AG09309 (cell line): ENCODE results near the gene HPSE.

Source experiments
- DNase-seq: peaks from one replicate; pipeline ENCODE4 v3.0.0-alpha.2; 2010; ENCODE audit warnings: low read depth
- H3K4me3 ChIP-seq: 2 replicates; pipeline ENCODE4 v1.5.1; 2011; ENCODE audit warnings: mild to moderate bottlenecking, low read depth, low read length, moderate library complexity; ENCODE audit not compliant: control insufficient read depth
- TF ChIP-seq, protein P1 (sequence below): IDR thresholded peaks from 2 replicates; pipeline ENCODE4 v1.5.1; 2011; ENCODE audit warnings: mild to moderate bottlenecking, low read depth, low read length, inconsistent platforms; ENCODE audit not compliant: insufficient read depth, control insufficient read depth; ENCODE audit errors: missing control alignments

The HPSE gene

DNA sequence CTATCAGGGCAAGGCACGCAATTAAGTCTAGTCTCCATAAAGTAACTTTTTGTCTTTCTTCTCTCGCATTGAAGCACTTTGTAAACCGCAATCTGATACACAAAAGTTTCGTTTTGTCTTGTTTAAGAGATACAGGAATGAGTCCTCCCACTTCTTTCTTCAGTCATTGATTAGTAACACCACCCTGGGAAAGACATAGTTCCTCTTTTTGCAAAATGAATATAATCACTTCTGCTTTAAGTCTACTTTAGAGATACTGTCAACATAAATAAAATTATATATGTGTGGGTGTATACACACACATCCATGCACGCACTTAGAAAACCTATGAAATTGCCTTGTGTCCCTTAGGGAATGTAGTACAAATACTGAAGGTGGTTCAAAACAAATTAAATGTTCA is 61.7 kb downstream of the HPSE start:
- DNase-seq = no peak
- H3K4me3 ChIP-seq = no peak overlapping the region
- TF ChIP-seq, protein P1, sequence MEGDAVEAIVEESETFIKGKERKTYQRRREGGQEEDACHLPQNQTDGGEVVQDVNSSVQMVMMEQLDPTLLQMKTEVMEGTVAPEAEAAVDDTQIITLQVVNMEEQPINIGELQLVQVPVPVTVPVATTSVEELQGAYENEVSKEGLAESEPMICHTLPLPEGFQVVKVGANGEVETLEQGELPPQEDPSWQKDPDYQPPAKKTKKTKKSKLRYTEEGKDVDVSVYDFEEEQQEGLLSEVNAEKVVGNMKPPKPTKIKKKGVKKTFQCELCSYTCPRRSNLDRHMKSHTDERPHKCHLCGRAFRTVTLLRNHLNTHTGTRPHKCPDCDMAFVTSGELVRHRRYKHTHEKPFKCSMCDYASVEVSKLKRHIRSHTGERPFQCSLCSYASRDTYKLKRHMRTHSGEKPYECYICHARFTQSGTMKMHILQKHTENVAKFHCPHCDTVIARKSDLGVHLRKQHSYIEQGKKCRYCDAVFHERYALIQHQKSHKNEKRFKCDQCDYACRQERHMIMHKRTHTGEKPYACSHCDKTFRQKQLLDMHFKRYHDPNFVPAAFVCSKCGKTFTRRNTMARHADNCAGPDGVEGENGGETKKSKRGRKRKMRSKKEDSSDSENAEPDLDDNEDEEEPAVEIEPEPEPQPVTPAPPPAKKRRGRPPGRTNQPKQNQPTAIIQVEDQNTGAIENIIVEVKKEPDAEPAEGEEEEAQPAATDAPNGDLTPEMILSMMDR = no peak

DNA sequence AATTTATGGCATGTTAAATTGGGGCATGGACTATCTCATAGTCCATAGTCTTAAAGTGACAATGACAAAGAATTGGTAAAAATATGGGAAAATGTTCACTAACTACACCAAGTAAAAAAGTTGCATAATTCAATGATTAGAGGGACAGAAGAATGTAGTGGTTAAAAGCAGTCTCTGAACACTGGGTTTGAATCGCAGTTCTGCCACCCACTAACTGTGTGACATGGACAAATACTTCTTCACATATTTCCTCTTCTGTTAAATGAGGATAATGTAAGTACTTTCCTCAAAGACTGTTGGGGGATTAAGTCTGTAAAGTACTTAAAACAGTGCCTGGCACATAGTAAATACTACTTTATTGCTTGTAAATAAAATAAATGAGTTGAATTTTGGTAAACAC is 65.4 kb downstream of the HPSE start:
- DNase-seq = no peak
- TF ChIP-seq, protein P1 = no peak
- no peak overlapping the region for H3K4me3 ChIP-seq

DNA sequence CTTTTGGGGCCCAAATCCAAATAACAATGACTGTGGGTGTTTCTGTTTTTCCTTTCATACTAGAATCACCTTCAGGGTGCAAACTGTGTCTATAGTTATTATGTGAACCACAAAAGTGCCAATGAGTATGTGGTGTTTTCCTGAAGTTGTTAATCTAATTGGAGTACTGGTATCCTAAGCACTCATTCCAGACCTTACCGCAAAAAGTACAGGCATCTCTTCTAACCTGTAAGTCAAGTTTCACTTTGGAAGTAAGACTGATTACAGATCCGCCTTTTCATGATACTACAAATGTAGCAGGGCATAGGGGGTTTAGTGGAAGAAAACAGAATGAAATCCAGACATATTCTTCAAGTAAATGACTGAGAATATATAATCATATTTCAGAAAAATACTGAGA is 66.2 kb downstream of the HPSE start:
- TF ChIP-seq, protein P1 = no peak
- no peak overlapping the region for H3K4me3 ChIP-seq
- no peak for DNase-seq

DNA sequence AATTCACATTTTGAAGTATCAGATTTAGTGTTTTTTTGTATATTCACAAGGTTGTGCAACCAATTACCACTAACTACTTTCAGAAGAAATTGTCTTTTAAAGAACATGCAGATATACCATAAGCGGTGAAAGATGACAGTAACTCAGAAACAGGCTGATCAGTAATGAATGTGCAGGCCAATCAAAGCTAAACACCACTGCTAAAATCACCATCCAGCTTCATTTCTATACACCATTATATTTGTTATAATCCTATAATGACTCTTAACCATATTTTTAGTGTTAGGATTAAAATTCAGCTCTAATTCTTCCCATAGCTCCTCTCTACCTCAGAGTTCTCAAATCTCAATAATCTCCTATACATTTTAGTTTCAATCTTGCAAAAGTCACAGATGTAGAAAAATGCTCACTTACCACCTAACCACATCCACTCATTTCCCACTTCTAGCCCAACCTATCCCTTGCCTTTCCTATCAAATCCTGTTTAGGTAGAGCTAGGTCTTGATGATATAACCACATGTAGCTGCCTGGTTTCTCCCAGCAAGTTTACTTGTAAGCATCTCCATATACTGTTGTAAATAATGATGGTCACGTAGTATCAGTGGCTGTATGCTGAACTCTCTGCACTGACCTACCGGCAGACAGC is 66.7 kb downstream of the HPSE start:
- H3K4me3 ChIP-seq = no peak overlapping the region

DNA sequence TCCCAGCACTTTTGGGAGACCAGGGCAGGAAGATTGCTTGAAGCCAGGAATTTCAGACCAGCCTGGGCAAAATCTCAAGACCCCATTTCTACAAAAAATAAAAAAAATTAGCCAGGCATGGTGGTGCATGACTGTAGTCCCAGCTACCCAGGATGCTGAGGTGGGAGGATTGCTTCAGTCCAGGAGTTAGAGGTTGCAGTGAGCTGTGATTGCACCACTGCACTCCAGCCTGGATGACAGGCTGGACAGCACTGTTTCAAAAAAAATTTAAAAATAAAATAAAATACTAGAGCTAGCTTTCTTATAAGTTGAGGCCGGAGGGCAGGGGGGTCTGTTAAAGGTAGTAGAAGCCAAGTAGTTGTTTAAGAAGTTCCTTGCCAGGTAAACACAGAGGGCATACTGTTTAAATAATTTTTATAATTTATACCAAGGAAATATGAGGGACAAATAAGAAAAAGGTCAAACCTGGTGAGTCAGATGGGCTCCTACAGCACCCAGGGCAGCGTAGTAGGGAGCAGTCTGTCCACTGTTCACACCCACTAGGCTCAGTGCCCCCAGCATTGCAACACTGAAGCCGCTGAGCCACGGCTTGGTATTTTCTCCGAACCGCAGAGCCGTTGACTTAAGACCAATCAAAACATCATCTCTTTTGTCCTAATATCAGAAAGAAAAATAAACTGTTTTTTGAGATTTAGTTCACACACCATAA is 67.4 kb downstream of the HPSE start:
- no peak overlapping the region for H3K4me3 ChIP-seq
- DNase-seq = peak; percentile 87
- TF ChIP-seq, protein P1 = no peak

More for the DNA sequence above, 66.7 kb downstream of the HPSE start:
- TF ChIP-seq, protein P1 = no peak
- DNase-seq = no peak

DNA sequence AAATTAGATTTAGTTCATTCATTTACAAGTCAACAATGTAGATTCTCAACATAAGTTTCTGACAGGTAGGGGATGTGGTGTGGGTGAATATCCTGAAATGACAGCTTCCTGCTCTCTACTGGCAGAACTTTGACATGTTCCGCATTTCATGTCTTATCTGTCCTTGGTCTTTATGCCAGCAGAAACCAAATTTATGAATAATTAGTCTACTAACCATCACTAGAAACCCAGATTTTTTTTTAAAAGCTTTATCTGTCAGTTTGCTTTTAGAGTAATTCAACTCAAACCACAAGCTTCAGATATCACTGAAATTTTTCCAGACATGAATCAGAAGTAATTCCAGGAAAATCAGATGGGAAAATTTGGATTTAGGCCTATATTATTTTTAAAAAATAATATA is 68.0 kb downstream of the HPSE start:
- TF ChIP-seq, protein P1 = no peak
- no peak overlapping the region for H3K4me3 ChIP-seq
- DNase-seq = no peak

DNA sequence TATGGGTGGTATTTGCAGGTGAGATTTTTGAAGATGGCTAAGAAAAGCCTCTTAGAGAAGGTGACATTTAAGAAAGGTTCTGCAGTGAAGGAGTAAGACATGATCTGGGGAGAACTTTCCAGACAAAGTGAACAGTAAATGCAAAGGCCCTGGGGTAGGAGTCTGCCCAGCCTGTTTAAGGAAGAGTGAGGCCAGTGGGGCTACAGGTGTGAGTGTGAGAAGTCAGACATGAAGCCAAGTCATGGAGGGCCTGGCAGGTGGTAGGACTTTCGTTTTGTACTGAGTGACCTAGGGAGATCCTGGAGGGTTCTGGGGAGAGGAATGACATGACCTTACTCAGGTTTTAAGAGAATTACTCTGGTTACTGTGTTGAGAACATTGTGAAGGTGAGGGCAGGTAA is 71.5 kb downstream of the HPSE start:
- no peak overlapping the region for H3K4me3 ChIP-seq
- TF ChIP-seq, protein P1 = no peak
- no peak for DNase-seq
